SHP77 (cell line): Measurements from ENCODE around the gene MED15.
"Not testable (repeated sequence)": the region's sequence is repeated elsewhere in the genome, so short reads cannot be mapped to it uniquely, and the experiment has no call there.

Source experiments
- DNase-seq, 2 experiments: peaks; one replicate each; lab custom pipeline; 2025; lab: John Stamatoyannopoulos, UW

MED15 gene

DNA sequence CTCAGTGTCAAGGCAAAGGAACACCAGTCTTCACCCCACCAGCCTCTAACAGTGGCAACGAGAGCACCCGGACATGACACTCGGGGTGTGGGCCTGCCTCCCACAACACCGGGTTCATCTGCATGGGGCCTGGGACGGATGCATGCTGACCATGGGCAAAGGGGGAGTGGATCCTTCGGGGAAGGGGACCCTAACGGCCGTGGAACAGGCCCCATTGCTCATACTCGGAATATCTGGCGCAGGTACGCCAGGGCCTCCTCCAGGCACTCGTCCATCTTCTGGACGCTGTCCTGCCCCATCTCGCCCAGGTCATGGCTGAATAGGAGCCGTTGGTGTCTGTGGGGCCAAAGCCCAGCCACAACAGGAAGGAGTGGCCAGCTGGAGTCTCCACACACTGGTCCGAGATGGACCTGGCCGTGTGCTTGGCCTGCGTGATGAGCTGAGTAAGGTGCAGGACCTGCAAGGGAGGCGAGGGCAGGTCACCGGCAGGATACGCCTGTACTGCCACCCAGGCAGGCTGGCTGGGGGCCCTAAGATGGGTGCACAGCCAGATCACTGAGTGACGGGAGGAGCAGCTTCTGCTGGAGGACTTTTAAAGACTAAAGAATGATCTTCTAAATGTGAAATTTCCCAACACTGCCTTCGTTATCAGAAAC is 96.8 kb downstream of the MED15 start:
- DNase-seq: no peak

DNA sequence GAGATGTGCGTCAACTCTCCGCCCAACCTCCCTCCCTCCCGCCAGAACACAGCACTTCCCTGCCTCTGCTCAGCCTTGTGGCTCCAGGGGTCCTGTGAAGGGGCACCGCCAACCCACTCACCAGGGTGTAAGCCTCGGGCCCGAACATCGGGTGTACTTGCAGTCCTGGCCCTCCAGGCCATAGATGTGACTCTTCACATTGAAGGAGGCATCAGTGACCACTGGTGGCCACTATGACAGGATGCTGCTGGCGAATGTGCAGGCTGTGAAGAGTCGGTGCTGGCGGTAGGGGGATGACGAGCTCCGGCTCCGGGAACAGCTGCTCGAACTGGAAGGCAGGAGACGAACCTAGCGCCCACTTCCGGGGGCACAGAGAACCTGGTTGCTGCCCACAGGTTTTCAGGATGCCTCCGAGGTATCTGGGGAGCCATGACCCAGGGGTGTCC is 97.4 kb downstream of the MED15 start:
- DNase-seq: peak in 1 of 2 experiments; percentile 13

DNA sequence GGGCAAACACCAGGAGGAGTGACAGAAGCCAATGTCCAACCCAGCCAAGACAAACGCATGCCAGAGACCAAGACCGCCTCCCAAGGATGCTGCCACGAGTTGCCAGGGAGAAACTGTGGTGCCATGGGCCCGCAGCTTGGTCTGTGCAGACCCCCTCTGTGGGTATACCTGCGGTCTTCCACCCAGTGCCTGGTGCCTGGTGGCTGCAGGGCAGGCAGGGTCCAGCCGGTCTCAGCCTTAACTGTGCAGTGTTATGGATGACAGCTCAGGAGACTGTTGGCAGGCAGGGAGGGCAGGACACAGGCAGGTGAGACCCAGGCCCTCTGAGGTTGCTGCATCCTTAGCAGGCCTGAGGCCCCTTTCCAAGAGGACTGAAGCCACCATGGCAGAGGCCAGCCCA is 97.9 kb downstream of the MED15 start:
- no peak for DNase-seq

DNA sequence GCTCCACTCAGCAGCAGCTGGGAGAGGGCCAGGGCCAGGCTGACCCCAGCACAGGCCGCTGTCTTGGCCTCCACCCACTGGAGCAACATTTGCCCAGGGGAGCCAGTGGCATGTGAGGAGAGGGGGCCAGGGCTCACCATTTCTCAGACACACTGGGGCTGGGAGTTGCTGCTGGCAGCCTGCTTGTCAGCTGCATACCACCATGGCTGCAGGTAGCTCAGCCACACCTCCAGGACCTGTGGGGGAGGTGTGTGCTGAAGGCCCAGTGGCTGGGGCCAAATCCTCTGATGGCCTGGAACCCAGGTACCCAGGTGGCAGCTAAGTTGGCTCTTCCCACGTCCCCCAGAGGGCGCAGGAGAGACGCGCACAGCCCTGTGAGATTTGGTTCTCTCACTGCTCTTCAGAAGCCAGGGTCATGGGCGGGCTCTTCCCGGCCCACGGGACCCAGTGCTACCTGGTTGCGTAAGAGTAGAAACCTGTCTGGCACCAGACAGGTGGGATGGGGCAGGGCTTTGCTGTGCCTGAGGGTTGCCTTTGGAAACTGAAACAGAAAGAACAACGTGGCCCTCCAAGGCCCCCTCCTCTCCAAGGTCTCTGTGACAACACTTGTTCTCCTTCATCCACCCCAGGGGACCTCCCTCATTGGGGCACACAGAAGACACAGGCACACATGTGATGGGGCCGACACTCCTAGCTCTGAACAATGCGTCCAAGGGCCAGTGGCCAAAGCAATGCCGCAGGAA is 98.8 kb downstream of the MED15 start:
- DNase-seq: peak; percentile 66 to 77

DNA sequence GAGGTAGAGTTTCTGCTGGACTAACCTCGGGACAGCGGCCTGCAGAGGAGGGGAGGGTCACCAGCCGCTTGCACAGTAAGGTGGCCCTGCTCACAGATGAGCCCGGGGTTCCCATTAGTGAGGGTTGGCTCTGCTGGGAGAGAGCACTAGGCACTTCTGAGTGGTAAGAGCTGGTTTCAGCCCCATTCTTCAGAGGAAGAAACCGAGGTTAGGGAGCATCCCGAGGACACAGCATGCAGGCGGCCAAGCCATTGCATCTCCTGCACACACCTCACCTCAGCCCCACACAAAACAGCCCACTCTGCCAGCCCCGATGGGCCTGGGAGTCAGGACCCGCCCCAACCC is 99.3 kb downstream of the MED15 start:
- DNase-seq: no peak

DNA sequence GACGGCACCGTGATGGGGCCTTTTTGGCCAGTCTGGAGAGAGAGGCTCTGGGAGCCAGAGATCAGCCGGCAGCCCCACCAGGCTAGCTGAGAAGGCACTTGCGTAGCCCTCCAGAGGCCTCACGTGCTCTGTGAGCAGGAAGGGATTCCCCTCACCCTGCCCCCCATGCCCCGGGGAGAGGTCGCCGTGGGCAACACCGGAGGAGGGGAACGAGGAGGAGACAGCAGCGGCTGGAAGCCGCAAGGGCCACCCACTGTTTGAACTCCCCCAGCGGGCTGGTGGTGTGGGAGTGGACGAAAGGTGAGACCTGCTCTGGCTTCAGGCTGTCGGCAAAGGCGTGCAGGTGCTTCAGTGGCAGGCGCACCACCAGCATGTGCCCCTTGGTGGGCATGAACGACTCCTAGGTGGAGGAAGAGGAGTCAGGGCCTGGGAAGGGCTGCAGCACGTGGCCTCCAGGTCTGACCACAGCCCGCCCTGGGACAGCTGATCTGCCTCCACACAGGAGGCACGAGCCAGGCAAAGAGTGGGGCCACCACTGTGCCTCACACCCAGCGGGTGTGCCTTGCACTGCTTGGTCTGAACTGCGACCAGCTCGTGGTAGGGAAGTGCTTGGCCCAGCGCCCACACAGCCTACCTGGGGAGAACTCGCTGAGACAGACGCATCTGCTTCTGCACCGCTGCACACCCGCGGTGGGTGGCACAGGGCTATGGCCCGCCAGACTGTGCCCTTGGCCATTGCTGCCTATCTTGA is 99.9 kb downstream of the MED15 start:
- DNase-seq: no peak

DNA sequence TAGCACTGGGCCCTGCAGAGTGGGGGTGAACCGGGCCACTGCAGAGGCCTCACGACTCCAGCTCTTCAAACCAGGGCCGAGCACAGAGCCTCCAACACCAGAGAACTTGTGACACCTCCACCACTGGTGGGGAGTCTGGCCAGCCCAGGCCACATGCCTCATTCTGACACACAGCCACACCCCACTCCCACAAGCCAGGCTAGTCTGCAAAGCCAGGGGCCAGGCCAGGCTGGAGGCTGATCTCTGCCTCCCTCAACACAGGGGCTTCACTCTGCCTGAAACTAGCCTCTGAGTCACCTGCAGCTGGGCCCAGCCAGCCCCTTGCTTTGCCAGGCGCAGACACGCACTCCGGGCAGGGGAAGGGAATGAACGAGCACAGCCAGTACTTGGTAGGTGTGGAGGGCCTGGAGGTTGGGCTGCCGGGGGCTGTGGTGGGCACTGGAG is 102.9 kb downstream of the MED15 start:
- DNase-seq: no peak

DNA sequence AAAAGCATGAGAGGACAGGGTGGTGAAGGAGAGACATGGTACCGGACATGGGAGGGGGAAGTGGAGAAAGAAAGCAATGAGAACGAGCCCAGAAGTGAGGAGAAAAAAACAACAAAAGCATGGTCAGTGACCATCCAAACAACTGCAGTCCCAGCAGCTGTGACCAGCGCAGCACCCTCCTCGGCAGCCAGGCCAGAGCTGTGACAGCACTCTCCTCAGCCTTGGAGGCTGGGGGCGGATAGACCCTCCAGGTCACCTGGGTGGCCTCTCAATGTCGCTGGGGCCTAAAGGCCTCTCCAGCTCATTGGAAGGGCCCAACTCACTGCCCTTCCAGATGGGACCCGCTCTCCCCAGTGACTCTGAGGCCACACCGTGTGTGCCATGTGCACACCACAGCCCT is 103.3 kb downstream of the MED15 start:
- DNase-seq: no peak

DNA sequence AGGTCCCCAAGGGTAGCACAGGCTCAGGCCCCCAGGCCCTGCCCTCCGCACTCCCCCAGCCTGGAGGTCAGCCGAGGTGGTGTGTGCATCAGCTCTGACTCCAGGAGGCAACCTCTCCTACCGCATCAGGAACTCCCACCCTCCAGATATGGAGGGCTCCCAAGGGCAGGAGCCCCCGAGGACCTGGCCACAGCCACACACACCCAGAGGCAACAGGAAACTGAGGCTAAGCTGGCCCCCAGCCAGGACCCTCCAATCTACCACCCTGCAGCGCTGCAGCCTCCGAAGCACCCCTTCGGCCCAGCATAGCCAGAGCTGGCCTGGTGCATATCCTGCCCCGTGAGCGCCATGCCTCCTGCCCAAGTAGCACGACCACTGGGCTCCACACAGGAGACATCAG is 104.0 kb downstream of the MED15 start:
- DNase-seq: no peak

DNA sequence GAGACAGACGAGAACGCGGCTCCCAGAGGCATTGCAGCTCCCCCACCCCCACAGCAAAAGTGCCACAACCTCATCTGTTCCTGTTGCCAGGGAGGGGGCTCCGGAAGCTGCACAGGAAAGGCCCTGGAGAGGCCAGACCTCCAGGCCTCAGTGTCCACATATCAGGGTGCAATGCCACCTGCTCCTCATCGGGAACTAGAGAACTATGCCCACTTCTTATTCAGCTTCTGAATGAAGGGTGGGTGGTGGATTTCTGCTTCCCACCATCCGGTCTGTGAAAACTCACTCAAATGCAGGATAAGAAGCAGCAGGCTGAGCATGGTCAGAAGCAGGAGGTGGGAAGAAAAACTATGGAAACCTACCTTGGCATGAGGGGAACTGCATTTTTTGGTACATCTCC is 105.9 kb downstream of the MED15 start:
- DNase-seq: no peak

DNA sequence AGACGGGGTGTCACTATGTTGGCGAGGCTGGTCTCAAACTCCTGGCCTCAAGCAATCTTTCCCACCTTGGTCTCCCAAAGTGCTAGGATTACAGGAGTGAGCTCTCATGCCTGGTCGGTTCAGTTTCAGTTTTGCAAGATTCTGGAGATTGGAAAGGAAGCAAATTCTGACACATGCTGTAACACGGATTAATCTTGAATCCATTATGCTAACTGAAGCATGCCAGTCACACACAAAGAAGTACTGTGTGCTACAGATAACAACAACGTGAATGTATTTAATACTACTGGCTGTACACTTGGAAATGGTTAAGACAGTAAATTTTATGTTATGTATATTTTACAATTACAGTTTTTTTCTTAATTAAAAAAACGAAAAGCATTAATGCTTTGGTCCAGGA is 107.6 kb downstream of the MED15 start:
- DNase-seq: no peak

DNA sequence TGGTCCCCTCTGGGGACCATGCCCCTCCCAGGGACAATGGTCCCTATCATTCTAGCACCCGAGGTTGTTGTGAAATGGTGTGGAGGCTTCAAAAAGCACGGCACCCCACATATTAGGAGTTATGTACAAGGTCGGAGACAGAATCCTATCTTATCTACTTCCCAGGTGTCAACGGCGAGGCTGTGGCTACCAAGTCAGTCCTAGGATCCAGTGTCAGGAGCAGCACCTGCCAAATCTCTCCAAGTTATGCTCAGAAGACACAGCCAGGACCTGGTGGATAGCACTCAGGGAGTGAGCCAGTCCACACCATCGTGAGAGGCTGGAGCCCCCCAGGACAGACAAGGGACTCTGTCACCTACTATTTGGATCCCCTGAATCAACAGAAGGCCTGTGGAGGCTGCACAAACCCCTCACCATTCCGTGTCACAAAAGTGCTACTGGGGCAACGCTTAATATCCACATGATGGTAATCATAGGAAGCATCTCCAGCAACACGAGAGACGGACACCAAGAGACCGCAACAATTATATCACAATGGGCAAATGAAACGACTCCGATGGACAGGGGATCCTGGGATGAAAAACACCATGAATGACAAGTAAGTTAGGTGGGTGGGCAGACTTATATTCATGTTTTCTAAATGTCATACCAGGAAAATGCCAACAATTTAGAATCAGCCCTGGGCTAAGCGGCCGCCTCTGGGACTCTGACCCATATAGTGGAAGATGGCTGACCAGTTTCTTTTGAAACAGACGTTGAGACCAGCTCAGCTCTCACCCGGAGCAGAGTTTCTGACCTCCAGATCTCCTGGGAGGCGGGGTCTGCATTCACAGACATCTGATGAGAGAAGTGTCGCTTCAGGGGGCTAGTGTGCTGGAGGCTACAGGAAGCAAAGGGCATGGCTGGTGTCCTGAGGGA is 108.4 kb downstream of the MED15 start:
- no peak for DNase-seq

DNA sequence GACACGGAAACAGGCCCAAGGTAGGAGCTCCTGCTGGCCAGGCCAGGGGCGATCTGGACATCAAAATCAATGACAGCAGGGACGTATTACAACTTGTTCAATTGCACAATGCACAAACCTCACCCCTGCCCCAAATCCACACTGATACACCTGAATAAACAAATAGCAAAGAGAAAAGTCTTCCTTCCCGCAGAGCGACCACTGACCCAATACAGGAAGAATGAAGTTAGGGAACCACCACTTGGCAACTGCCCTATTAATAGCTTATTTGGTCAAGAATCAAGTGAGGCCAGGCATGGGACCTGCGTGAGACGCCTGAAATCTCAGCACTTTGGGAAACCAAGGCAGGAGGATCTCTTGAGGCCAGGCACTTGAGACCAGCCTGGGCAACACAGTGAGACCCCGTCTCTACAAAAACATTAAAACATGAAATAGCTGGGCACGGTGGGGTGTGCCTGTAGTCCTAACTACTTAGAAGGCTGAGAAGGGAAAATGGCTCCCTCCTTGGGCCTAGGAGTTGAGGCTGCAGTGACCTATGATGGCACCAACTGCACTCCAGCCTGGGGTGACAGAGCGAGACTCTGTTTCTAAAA is 109.1 kb downstream of the MED15 start:
- DNase-seq: no peak

DNA sequence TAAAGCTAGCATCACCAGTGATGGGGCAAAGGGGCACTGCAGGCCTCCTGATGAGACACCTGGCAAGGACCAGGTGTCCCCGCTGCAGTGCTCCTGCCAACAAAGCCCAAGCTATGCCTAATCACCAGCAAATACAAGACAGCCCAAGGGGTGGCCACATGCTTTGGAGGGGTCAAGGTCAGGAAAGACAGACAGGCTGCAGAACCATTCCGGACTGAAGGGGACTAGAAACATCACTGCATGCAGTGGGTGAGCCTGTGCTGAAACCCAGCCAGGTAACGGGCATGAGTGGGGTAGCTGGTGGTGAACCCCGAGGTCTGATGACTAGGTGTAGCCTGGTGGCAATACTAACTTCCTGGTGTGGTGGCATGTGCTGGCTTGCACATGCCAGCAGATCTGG is 111.1 kb downstream of the MED15 start:
- no peak for DNase-seq

DNA sequence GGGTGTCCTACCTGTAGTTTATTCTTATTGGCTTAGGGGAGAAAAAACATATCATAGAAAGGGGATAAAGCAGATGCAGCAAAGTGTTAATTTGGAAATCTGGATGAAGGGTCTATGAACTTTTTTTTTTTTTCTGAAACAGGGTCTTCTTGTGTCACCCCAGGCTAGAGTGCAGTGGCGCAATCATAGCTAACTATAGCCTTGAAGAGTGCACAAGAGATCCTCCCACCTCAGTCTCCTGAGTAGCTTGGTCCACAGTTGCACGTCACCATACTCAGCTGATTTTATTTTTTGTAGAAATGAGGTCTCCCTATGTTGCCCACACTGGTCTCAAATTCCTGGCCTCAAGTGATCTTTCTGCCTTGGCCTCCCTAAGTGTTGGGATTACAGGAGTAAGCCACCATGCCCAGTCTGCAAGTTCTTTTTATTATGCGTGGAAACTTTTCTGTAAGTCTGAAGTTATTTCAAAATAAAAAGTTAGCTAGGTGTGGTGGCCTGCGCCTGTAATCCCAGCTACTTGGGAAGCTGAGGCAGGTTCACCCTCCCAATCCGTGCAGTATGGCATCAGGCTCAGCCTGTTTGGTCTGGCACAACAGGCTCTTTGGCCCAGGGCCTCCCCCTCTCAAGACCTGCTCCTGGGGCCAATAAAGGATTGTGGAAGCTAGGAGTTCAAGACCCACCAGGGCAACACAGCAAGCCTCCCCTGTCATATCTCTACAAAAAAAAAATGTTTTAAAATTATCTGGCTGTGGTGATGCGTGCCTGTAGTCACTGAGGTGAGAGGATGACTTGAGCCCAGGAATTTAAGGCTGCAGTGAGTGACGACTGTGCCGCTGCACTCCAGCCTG is 111.9 kb downstream of the MED15 start:
- no peak for DNase-seq

DNA sequence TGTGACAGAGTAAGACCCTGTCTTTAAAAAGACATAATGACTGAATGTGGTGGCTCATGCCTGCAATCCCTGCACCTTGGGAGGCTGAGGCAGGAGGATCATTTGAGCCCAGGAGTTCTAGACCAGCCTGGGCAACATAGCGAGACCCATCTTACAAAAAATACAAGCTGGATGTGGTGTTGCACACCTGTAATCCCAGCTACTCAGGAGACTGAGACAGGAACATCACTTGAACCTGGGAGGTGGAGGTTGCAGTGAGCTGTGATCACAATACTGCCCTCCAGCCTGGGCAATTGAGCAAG is 112.4 kb downstream of the MED15 start:
- DNase-seq: not testable (repeated sequence)

DNA sequence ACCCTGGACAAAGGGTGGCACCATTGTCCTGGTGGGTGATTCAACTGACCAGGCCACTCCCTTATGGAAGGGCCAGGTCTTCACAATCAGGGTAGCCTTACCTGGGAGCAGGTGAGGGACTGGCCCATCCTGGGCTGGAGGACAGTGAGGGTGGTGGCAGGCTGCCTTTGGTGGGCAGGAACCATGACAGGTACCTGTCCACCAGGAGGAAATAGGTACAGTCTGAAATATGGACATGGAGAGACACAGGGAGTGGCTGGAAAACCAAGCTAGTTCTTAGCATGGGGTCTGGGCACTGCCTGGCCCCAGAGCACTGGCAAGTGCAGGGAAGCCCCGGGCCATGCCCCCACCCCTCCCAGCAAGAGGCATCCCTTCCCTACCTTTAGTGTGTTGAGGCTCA is 113.8 kb downstream of the MED15 start:
- DNase-seq: no peak

DNA sequence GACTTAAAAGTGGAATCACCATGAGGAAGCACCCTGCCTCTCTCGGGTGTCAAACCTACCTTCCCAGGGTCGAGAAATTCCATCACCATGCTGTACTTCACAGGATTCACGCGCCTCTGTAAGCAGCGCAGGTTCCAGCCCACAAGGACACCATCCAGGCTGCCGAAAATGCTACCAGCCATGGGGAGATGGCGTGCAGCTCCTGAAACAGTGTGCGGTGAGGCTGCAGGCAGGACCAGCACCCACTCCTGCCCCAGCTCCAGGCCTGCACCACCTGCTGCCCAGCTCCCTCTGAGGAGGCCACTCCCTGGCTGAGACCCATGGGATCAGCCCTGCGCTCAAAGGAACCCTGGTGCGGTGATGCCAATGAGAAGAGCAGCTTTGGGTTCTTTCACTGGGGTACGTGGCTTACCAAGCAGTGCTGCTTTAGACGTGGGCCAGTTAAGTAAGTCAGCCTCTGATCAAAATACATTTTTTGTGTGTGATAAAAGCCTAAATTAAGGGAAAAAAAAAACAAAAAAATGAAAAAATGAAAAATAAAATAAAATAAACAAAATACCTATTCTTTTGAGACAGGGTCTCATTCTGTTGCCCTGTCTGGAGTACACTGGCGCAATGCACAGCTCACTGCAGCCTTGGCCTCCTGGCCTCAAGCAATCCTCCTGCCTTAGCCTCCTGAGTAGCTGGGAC is 115.4 kb downstream of the MED15 start:
- no peak for DNase-seq

DNA sequence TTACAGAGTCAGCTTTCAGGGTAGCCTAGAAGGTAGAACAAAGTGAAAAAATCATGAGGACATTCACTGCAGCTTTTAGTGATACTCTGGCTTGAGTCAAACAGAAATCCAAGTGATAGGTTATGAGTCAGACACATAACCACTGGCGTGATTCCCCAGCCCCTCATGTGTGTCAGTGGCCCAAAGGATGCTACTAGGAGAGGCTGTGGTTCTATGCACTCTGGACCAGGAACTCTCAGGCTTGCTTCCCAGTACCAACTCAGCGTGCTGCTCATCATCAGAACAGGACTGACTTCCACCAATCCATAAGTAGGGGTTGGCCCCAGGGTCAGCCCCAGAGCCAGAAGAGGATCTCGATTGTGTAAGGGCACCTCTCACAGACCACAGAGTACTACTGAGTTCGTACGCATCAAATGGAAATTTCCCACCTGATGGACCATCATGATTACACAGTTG is 116.8 kb downstream of the MED15 start:
- no peak for DNase-seq

DNA sequence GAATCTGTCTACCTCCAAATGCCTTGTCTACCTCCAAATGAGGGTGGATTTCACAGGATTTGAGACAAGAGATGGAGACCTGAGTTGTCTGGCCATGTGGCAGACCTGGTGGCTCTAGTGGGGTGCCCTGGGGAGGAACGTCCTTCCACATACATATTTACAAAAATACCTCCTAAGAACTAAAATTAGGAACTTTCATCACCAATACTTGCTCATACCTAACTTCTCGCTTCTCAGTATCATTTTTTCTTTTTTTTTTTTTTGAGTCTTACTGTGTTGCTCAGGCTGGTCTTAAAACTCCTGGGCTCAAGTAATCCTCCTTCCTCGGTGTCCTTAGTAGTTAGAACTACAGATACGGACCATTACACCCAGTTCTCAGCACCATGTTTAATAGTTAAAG is 117.9 kb downstream of the MED15 start:
- no peak for DNase-seq
